H1 (cell line): ENCODE data around the gene PRKCD. TPM values are rescaled to one million over a fixed set of nuclear protein-coding genes. Genes with fewer than 3 reads are reported as not detected.

ENCODE experiments used
- NANOG ChIP-seq: IDR thresholded peaks from 2 replicates; pipeline ENCODE4 v1.6.1; 2011; ENCODE audit warnings: low read length, low read depth, mild to moderate bottlenecking, inconsistent platforms; ENCODE audit not compliant: insufficient read depth, poor library complexity, severe bottlenecking
- SIRT6 ChIP-seq: IDR thresholded peaks from one replicate; pipeline ENCODE4 v1.7.1; 2012; ENCODE audit warnings: low read length, inconsistent platforms
- polyA plus RNA-seq, 7 experiments: library from polyadenylated mRNA; depleted of rRNA in 3 of 7; stranded (reverse) in 5 of 7; unstranded in 2 of 7; fragments of >200 nt in 5 of 7; fragments of 200-250 nt in 2 of 7; gene quantifications; 1 replicate in 5 of 7; 2 replicates in 1 of 7; 4 replicates in 1 of 7; pipeline versions ENCODE4 v1.2.1 to v1.2.3, GENCODE V29; 2011 to 2013; ENCODE audit warnings: missing spikeins in 2 of 7, mixed read lengths in 2 of 7
- total RNA-seq: library from RNA; stranded (reverse); fragmentation: NEBNext Ultra II Directional; extraction: Animal tissue kit (Norgen Biotek cat#: 25700); gene quantifications from 2 replicates; pipeline ENCODE4 v1.2.1, GENCODE V29; 2021

PRKCD gene
- total and polyA plus RNA-seq, 2 of the 8 experiments (the other 6 are each of a cell fraction or from before 2014, with no cell fraction given) = 22.6 to 23.9 TPM

GRCh38 chr3:53242155-53242554 lies 81.1 kb downstream of the PRKCD start (continued):
- TF ChIP-seq SIRT6 (no peak), NANOG (no peak)
- TF ChIP-seq, all 59 proteins: peak for 0

Other genes with a start within 250 kb of the PRKCD start
- gene SFMBT1, start 115.1 kb upstream of the PRKCD start, total RNA-seq = 16.8 and 18.7 TPM in 2 replicates
- gene SFMBT1, start 115.1 kb upstream of the PRKCD start, polyA plus RNA-seq (2011; rRNA removed) = 5.5 and 8.1 TPM in 2 replicates
- 24.4 and 27.7 TPM in 2 replicates for gene RFT1, start 30.8 kb upstream of the PRKCD start, total RNA-seq
- 35.1 and 42.4 TPM in 2 replicates for gene RFT1, start 30.8 kb upstream of the PRKCD start, polyA plus RNA-seq (2011; rRNA removed)
- 975 and 986 TPM in 2 replicates for gene TKT, start 94.8 kb downstream of the PRKCD start, total RNA-seq
- 418 and 649 TPM in 2 replicates for gene TKT, start 94.8 kb downstream of the PRKCD start, polyA plus RNA-seq (2011; rRNA removed)
- 15.1 and 15.9 TPM in 2 replicates for gene DCP1A, start 186.3 kb downstream of the PRKCD start, total RNA-seq
- gene DCP1A, start 186.3 kb downstream of the PRKCD start, polyA plus RNA-seq (2011; rRNA removed) = 12.9 and 13.2 TPM in 2 replicates